GM19455 (cell line): Measurements from ENCODE around the gene DNAJB12.

Experiments
- ATAC-seq: cut with Tn5 transposase; IDR thresholded peaks from one replicate; pipeline ENCODE4 v1.9.1; 2021; ENCODE audit not compliant: unreplicated experiment

Gene DNAJB12

DNA sequence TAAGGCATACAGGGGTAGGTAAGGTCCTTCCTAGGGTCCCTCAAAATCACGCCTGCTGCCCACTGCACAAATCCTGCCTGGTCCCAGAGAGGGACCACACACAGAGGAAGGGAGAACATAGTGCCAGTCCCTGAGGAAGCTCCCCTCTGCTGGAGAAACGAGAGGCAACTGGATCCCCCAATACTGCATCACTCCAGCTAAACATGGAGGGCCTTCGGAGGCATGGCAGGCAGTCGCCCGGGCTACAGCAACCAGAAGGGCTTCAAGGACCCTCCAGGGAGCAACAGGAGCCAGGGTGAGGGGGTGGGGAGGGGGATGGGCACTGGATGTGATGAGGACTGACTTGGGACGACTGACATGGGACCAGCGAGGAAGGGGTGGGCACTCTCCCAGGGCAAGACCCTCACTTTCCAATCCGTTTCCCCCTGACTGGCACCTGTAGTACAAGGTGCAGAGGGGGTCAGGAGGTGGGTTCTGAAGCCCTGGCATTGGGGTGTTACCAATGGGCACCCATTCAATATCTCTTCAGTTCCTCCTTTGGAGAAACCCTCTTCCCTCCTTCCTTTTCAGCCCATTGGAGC is 59.3 kb downstream of the DNAJB12 start:
- no peak for ATAC-seq

DNA sequence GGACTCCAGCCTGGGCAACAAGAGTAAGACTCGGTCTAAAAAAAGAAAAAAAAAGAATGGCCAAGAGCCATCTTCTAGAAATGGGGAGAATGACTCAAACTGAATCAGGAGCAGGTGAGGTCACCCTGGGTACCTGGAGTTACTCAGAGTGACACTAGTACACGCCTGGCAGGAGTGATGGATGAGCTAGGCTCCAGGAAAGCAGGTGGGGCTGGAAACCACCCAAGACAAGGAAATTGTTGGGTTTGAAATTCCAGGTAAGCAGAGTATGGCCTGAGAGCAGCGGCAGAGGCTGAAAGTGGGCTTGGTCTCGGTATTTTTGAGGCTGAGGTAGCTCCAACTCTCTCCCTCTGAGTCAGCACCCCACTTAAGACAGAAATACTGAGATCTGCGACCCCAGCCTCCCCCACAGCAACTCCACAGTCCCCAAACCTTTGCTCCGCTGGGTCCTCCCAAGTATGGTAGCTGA is 62.5 kb downstream of the DNAJB12 start:
- ATAC-seq, result no peak

DNA sequence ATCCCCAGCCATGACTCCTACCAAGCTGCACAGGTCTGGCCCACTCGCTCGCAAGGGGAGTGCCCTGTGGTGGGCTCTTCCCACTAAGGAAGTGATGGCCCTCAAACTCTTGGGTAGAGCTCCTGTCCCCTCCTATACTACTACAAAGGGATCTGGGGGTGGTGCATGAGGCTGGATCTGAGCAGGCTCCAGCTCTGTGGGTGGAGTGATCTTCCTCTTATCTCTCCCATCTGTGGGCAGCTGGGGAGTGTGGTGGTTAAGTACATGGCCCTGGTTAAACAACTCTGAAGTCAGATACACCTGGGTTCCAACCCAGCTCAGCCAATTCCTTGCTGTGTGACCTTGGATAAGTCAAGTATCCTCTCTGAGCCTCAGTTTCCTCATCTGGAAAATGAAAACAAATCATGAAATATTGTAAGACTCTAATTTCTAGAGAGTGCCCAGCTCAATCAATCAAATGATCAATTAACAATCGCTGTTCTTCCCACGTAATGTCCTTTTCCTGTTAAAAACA is 63.6 kb downstream of the DNAJB12 start:
- ATAC-seq, result no peak

DNA sequence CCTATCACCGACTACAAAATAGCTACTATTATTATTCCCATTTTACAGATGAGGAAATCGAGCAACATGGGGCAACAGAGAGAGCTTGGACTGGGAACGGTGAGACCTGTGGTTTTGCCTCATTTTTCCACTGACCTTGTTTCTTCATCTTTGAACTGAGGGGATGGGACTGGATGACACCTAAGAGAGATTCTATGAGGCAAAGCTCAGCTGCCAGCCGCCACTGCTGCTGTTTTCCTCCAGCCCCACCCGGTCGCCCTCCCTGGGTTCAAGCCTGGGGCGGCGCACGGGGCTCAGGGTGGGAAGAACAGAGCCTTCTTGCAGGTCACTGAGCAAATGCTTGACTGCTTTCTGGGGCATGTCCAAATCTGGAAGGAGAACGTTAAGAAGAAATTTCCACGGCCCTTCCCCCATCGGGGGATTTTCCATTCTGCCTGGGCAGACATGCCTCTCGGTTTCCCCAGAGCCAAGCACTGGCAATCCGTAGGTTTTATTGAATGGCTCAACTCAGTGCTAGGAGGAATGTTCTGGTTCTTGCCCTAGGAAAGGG is 68.7 kb downstream of the DNAJB12 start:
- ATAC-seq, result no peak

DNA sequence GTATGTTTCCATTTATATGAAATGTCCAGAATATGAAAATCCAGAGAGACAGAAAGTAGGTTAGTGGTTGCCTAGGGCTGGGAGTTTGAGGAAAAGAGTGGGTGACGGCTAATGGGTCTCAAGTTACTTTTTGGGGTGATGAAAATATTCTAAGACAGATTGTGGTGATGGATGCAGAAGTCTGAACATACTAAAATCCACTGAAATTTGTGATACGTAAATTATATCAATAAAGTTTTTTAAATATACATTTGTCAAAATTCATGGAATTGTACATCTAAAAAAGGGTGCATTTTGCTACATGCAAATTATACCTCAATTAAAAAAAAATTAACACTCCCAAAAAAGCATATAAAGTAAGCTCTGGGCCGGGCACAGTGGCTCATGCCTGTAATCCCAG is 71.6 kb downstream of the DNAJB12 start:
- ATAC-seq, result no peak
